Hematopoietic multipotent progenitor cell treated with erythropoietin and hydrocortisone succinate and interleukin-3 and kit ligand, for 8 days (in vitro differentiated cells): Measurements from ENCODE around the gene CXCL14.
"Not testable (repeated sequence)": the region's sequence is repeated elsewhere in the genome, so short reads cannot be mapped to it uniquely, and the experiment has no call there.

ENCODE experiments used
- DNase-seq: peaks from one replicate; pipeline ENCODE4 v3.0.0-alpha.2; 2015

Gene CXCL14

DNA sequence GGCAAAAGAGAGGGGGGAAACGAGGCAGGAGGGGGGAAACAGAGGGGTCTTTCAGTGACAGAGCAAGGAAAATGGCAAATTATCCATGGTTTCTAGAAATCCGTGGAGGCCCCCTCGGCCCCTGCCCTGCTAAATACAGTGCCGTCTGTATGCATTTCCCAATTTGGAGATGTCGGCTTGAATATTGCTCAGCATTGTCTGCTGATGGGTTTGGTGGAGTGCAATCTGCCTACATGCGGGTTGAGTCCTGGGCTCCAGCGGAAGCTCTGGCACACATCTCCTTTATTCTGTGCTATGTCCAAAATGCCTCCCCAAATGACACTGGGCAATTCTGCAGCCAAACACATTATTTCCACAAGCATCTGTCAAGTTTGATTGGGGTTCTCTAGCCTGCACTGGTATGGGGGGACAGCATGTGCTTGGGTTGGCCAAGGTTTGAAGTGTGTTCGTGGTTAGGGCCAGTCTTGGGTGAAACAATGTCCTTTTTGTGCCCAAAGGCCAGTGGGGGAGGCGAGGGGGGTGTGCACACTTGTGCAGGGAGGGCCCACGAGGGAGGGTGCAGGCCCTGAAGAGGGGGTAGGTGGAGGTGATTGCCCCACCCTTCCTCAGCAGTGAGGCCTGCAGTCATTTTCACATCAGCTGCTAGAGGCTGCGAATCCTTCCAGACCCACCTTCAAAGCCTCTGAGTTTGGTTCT is 36.8 kb downstream of the CXCL14 start:
- DNase-seq = no peak

DNA sequence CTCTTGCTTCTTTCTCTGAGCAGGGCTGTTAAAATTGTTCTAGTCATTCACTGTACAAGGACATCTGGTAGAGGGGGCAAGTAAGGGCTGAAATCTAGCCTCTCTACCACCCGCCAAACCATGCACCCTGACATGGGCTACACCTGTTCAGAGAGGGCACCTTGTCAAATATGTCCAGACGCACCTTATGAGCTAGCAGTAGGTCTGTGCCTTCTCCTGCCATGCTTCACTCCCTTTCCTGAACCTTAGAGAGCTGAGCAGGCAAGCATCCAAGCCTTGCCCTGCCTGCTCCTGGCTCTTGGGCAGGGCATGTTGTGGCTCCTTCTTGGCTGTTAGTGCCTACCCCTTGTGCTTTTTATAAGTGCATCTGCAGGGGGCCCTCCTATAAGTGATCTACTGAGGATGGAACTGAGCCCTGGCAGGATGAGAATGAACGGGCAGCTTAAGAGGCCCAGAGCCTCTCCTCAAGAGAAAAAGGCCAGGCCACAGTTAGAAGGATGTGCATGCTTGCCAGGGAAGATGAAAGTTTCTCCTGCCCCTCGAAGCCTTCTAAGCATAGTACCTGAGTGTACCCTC is 39.3 kb downstream of the CXCL14 start:
- no peak for DNase-seq

DNA sequence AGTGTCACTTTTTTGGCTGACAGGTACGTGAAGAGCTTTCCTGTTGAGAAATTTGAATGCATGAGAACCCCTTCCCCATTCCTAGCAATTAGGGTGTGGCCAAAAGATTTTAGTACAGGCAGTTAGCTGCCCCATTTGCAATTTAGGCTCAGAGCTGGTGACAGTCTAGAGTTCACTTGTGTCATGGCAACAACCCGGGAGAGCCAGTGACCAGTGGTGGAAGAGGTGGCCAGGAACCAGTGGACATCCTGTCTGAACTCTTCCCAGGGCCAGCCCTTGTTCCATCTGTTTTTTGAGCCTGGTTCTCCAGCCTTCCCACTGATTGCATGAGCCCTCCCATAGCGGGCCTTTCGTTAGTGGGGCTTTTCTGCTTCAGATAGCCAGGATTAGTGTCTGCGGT is 40.5 kb downstream of the CXCL14 start:
- no peak for DNase-seq

- DNase-seq = no peak
Observed at GRCh38 chr5:135537745-135538144, 41.0 kb downstream of the CXCL14 start.

DNA sequence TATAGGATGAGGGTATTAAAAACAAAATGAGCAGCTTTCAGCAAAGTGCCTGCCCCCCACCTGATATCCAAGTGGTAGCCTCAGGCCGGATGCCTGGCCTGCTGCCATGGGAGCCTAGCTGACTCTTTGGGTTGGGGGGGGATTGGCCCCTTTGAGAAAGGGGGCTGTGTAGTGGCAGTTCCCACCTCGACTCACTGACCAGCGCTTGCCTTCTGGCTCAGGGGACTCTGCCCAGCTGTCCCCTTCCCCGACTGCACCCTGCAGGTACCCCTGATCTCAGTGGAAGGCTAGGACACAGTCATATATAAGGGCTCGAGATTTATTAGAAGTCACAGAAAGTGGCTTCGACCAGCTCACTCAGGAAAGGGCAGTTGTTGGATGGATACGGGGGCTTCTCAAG is 41.5 kb downstream of the CXCL14 start:
- no peak for DNase-seq

DNA sequence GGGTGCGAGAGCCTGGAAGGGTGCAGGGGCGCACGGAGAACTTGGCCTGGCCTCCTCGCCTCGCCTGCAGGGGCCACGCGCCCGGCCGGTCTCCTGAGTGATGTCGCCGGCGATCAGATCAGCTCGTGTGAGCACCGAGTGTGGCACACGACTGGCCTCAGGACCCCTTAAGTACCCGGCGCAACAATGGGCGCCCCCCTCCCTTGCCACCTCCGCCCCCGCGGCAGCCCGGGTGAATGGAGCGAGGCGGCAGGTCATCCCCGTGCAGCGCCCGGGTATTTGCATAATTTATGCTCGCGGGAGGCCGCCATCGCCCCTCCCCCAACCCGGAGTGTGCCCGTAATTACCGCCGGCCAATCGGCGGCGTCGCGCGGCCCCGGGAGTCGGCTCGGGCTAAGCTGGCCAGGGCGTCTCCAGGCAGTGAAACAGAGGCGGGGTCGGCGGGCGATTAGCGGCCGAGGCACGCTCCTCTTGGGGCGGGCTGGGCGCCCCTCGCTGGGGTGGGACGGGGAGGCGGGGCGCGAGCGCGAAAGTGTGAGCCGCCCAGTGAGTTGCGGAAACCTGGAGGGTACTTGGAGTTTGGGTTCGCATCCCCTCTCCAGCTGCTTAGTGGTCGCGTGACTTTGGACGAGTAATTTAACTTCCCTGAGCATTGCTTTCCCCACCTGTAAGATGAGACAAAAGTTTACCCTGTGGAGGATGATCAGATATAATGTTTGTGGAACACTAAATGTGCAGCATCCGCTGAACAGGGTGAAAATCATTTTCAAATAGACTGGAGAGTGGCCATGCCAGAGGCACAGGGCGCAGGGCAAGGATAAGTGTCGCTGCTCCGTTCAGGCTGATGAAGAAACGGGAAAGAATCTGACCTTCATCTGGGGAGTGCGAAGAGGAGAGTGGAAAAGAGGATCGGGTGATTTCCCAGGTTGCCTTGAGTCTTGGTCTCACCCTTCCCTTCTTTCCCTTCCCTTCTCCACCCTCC is 42.7 kb downstream of the CXCL14 start, which contains the start of gene NEUROG1:
Gene NEUROG1, minus strand, starts transcription at position 145 of the 982 bp plus-strand sequence. CDS start 274 bp downstream, outside the sequence.
- DNase-seq = peak; percentile 21

DNA sequence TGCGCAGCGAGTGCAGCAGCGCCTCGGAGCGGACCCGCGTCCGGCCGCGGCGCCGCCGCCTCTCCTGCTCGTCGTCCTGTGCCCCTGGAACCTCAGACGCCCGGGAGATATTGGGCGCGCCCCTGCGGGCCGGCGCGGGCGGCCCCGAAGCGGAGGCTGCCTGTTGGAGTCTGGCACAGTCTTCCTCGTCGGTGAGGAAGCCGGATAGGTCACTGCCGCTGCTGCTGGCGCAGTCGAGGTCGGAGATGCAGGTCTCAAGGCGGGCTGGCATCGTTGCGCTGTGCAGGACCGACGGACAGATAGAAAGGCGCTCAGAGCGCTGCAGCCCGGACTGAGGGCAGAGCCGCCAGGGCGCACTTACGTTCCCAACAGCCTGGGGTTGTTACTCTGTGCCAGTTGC is 43.4 kb downstream of the CXCL14 start:
- peak; percentile 25 for DNase-seq

DNA sequence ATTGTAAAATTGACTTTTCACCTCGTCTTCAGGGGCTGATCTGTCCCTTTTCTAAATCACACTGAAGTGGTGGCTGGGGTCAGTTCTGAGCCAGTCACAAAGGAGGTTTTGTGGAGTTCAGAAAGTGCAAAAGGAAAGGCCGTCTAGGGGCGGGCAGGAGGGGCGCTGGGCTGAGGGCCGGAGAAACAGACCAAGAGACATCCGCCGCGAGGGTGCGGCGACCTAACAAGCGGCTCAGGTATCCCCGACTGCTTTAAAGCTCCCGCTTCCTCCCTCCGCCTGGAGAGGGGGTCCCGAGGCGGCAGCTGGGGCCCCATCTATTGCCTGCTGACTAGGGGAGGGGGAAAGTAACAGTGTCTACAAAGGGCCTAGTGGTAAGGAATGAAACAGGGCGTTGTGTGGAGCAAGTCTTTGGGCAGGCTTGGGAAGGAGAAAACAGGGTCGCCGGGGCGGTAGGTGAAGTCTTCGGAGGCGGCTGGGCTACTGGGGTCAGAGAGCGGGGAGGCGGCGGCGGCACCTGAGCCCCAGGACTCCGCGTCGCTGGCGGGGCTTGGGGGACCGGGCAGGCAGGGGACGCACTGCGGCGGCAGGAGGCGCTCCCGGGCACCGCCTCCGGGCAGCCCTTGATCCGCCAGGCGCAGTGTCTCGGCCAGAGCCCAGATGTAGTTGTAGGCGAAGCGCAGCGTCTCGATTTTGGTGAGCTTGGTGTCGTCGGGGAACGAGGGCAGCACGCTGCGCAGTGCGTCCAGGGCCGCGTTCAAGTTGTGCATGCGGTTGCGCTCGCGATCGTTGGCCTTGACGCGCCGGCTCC is 44.0 kb downstream of the CXCL14 start:
- peak; percentile 45 for DNase-seq

GRCh38 chr5:135533794-135534193 is 45.0 kb downstream of the CXCL14 start:
- no peak for DNase-seq

DNA sequence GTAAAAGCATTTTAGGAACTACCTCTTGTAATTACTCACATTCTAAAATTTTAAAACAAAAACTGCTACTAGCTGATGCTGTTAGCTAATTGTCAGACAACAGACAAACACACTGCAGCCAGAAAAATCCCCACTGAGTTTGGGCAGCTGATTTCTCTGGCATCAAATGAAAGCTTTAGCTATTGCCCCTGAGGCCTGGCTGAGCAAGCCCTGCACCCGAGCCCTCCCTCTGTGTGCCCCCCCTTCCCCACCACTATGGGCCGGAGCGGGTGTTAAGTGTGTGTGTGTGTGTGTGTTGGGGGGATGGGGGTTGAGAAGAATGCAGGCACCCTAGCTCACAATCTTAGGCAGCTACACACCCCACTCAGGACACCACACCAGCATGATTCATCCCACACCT is 45.5 kb downstream of the CXCL14 start:
- DNase-seq = no peak

DNA sequence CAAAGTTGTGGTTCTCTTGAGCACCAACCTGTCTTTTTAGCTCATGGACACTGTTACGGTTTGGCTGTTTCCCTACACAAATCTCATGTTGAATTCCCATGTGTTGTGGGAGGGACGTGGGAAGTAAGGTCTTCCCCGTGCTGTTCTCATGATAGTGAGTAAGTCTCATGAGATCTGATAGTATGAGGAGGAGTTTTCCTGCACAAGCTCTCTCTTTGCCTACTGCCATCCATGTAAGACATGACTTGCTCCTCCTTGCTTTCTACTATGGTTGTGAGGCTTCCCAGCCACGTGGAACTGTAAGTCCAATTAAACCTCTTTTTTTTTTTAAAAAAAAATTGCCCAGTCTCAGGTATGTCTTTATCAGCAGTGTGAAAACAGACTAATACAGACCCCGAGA is 49.2 kb downstream of the CXCL14 start:
- DNase-seq = not testable (repeated sequence)

GRCh38 chr5:135526924-135527323 is 51.9 kb downstream of the CXCL14 start:
- DNase-seq = peak; percentile 20

DNA sequence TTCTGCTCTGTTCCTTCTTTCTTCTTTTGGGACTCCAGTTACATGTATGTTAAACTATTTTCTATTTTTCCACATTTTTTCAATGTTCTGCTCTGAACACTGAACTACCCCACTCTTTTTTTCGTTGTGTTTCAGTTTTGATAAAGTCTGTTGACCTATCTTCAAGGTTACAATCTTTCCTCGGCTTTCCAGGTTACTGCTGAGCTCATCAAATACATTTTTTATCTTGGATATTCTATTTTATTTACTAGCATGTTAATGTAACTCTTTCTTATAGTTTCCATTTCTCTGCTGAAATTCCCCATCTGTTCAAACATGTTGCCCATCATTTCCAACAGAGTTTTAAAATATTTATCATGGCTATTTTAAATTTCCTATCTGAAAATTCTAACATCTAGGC is 56.8 kb downstream of the CXCL14 start:
- no peak for DNase-seq
